ENCODE results near the gene HS3ST2.

HS3ST2 gene

DNA sequence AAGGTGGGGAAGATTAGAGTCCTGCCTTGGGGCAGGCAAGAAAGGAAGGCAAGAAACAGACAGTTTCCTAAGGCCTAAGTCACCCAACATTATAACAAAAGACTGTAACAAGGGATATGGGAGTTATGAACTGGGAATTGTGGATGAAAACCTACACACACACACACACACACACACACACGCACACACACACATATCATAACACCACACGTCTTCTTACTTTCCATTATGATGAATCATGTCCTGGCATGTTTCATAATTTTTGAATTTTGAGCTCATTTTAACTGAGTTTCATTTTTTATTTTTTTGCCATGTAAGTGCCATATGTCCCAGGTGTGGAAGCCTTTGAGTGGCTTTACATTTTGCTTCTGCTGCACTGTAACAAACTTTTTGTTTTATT is 29.9 kb downstream of the HS3ST2 start:
- Histone ChIP-seq H3K4me1 (ENCODE audit: control insufficient read depth, low read depth, low read length) (no peaks in the 10 kb centered on the region), H3K27ac (ENCODE audit: low read depth, low read length) (no peak overlapping the region), H4K5ac (ENCODE audit: low read length) (no peak overlapping the region), H4K8ac (ENCODE audit: low read depth, low read length) (no peak overlapping the region), H3K18ac (ENCODE audit: low read length) (no peak overlapping the region), H2BK120ac (ENCODE audit: low read depth, low read length) (no peak overlapping the region), H3K36me3 (ENCODE audit: control insufficient read depth, insufficient read depth, low read length) (no peaks in the 10 kb centered on the region), H3K27me3 (ENCODE audit: insufficient read depth, low read length, poor library complexity) (no peaks in the 10 kb centered on the region), H3K9ac (ENCODE audit: low read length) (no peak overlapping the region), H3K79me2 (ENCODE audit: control insufficient read depth, insufficient read depth, low read length) (no peaks in the 10 kb centered on the region), H2BK5ac (ENCODE audit: low read length) (no peak overlapping the region), H3K4ac (ENCODE audit: low read depth, low read length) (no peak overlapping the region), H3K4me2 (ENCODE audit: low read length) (no peak overlapping the region), H3K79me1 (ENCODE audit: low read length) (no peaks in the 10 kb centered on the region), H3K4me3 (ENCODE audit: low read length) (no peak overlapping the region), H2AK5ac (ENCODE audit: low read length) (no peak overlapping the region), H2BK15ac (replicated peaks; ENCODE audit: low read depth) (no peak overlapping the region), H3K56ac (ENCODE audit: low read length) (no peak overlapping the region), H3K23ac (ENCODE audit: low read length) (no peak overlapping the region)
- no peak for DNase-seq
- WGBS (ENCODE audit: extremely low coverage, insufficient coverage, low lambda C conversion rate) = no CpG with 5 or more reads among the region's 2 CpGs

DNA sequence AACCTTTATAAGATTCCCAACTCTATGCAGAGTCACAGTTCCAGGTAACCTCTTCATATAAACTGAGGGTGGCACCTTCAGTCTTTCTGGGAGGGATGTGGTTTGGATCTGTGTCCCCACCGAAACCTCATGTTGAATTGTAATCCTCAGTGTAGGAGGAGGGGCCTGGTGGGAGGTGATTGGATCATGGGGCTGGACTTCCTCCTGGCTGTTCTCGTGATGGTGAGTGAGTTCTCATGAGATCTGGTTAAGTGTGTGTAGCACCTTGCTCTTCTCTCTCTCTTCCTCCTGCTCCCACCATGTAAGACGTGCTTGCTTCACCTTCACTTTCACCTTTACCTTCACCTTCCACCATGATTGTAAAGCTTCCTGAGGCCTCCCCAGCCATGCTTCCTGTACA is 30.5 kb downstream of the HS3ST2 start:
- no peak overlapping the region for H3K23ac ChIP-seq (ENCODE audit: low read length)

DNA sequence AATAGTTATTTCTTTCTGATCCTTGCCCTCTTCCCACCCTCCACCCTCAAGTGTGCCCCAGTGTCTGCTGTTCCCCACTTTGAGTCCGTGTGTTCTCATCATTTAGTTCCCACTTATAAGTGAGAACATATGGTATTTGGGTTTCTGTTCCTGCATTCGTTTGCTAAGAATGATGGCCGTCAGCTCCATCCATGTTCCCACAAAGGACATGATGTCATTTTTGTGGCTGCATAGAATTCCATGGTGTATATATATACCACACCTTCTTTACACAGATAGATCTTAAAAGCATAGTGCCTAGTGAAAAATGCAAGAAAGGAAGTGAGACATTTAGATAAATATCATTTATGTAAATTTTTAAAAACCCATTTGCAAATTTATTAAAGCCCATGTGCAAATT is 33.1 kb downstream of the HS3ST2 start:
- Histone ChIP-seq H4K8ac (ENCODE audit: low read depth, low read length) (no peak overlapping the region), H3K79me2 (ENCODE audit: control insufficient read depth, insufficient read depth, low read length) (no peaks in the 10 kb centered on the region), H3K4me3 (ENCODE audit: low read length) (no peak overlapping the region), H3K18ac (ENCODE audit: low read length) (no peak overlapping the region), H2BK5ac (ENCODE audit: low read length) (no peak overlapping the region), H3K56ac (ENCODE audit: low read length) (no peak overlapping the region), H3K27ac (ENCODE audit: low read depth, low read length) (no peak overlapping the region), H3K23ac (ENCODE audit: low read length) (no peak overlapping the region), H2BK15ac (replicated peaks; ENCODE audit: low read depth) (no peak overlapping the region), H3K4ac (ENCODE audit: low read depth, low read length) (no peak overlapping the region), H3K4me1 (ENCODE audit: control insufficient read depth, low read depth, low read length) (no peaks in the 10 kb centered on the region), H3K36me3 (ENCODE audit: control insufficient read depth, insufficient read depth, low read length) (no peaks in the 10 kb centered on the region), H3K9ac (ENCODE audit: low read length) (no peak overlapping the region), H3K27me3 (ENCODE audit: insufficient read depth, low read length, poor library complexity) (no peaks in the 10 kb centered on the region), H4K5ac (ENCODE audit: low read length) (no peak overlapping the region), H2BK120ac (ENCODE audit: low read depth, low read length) (no peak overlapping the region), H3K79me1 (ENCODE audit: low read length) (no peaks in the 10 kb centered on the region), H3K4me2 (ENCODE audit: low read length) (no peak overlapping the region), H2AK5ac (ENCODE audit: low read length) (no peak overlapping the region)
- no CpG with 5 or more reads among the region's 3 CpGs for WGBS (ENCODE audit: extremely low coverage, insufficient coverage, low lambda C conversion rate)
- no peak for DNase-seq

More for the DNA sequence above, 30.5 kb downstream of the HS3ST2 start:
- no peaks in the 10 kb centered on the region for H3K79me2 ChIP-seq (ENCODE audit: control insufficient read depth, insufficient read depth, low read length)
- no CpG with 5 or more reads among the region's 3 CpGs for WGBS (ENCODE audit: extremely low coverage, insufficient coverage, low lambda C conversion rate)
- H2BK120ac ChIP-seq (ENCODE audit: low read depth, low read length) = no peak overlapping the region
- no peaks in the 10 kb centered on the region for H3K4me1 ChIP-seq (ENCODE audit: control insufficient read depth, low read depth, low read length)
- no peak overlapping the region for H2AK5ac ChIP-seq (ENCODE audit: low read length)
- H3K56ac ChIP-seq (ENCODE audit: low read length) = no peak overlapping the region
- no peaks in the 10 kb centered on the region for H3K36me3 ChIP-seq (ENCODE audit: control insufficient read depth, insufficient read depth, low read length)
- no peak overlapping the region for H2BK15ac ChIP-seq (replicated peaks; ENCODE audit: low read depth)
- no peaks in the 10 kb centered on the region for H3K27me3 ChIP-seq (ENCODE audit: insufficient read depth, low read length, poor library complexity)
- H4K8ac ChIP-seq (ENCODE audit: low read depth, low read length) = no peak overlapping the region
- H3K27ac ChIP-seq (ENCODE audit: low read depth, low read length) = no peak overlapping the region
- H3K4me2 ChIP-seq (ENCODE audit: low read length) = no peak overlapping the region
- peak; percentile 4 for DNase-seq
- H3K18ac ChIP-seq (ENCODE audit: low read length) = no peak overlapping the region
- H3K4me3 ChIP-seq (ENCODE audit: low read length) = no peak overlapping the region
- H3K79me1 ChIP-seq (ENCODE audit: low read length) = no peaks in the 10 kb centered on the region
- no peak overlapping the region for H3K9ac ChIP-seq (ENCODE audit: low read length)
- H2BK5ac ChIP-seq (ENCODE audit: low read length) = no peak overlapping the region
- no peak overlapping the region for H4K5ac ChIP-seq (ENCODE audit: low read length)
- no peak overlapping the region for H3K4ac ChIP-seq (ENCODE audit: low read depth, low read length)

DNA sequence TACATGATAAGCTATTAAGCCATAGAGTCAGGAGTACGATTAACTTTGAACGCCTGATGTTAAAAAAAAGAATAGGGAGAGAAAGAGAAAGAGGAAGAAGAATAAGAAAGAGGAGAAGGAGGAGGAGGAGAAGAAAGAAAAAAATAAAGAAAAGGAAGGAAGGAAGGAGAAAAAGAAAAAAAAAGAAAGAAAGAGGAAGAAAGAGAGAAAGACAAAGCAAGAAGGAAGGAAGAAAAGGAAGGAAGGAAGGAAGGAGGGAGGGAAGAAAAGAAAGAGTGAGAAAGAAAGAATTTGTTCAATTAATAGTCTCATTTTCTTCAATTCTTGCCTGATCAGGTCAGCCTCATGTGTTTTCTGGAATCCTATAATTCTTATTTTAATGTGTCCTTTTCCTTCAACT is 33.7 kb downstream of the HS3ST2 start:
- H3K56ac ChIP-seq (ENCODE audit: low read length) = no peak overlapping the region
- no peak overlapping the region for H3K4me3 ChIP-seq (ENCODE audit: low read length)
- no peak overlapping the region for H3K18ac ChIP-seq (ENCODE audit: low read length)
- H2BK120ac ChIP-seq (ENCODE audit: low read depth, low read length) = no peak overlapping the region
- no peak overlapping the region for H3K4me2 ChIP-seq (ENCODE audit: low read length)
- no peak overlapping the region for H2BK5ac ChIP-seq (ENCODE audit: low read length)
- H4K8ac ChIP-seq (ENCODE audit: low read depth, low read length) = no peak overlapping the region
- no peak overlapping the region for H3K4ac ChIP-seq (ENCODE audit: low read depth, low read length)
- H4K5ac ChIP-seq (ENCODE audit: low read length) = no peak overlapping the region
- no peak overlapping the region for H3K27ac ChIP-seq (ENCODE audit: low read depth, low read length)
- no peaks in the 10 kb centered on the region for H3K36me3 ChIP-seq (ENCODE audit: control insufficient read depth, insufficient read depth, low read length)
- no peaks in the 10 kb centered on the region for H3K4me1 ChIP-seq (ENCODE audit: control insufficient read depth, low read depth, low read length)
- H2BK15ac ChIP-seq (replicated peaks; ENCODE audit: low read depth) = no peak overlapping the region
- no peaks in the 10 kb centered on the region for H3K27me3 ChIP-seq (ENCODE audit: insufficient read depth, low read length, poor library complexity)
- WGBS (ENCODE audit: extremely low coverage, insufficient coverage, low lambda C conversion rate) = 100% methylated on average over 1 of the region's 2 CpGs
- H3K9ac ChIP-seq (ENCODE audit: low read length) = no peak overlapping the region
- no peak for DNase-seq
- H2AK5ac ChIP-seq (ENCODE audit: low read length) = no peak overlapping the region
- H3K79me2 ChIP-seq (ENCODE audit: control insufficient read depth, insufficient read depth, low read length) = no peaks in the 10 kb centered on the region
- H3K79me1 ChIP-seq (ENCODE audit: low read length) = no peaks in the 10 kb centered on the region
- no peak overlapping the region for H3K23ac ChIP-seq (ENCODE audit: low read length)

DNA sequence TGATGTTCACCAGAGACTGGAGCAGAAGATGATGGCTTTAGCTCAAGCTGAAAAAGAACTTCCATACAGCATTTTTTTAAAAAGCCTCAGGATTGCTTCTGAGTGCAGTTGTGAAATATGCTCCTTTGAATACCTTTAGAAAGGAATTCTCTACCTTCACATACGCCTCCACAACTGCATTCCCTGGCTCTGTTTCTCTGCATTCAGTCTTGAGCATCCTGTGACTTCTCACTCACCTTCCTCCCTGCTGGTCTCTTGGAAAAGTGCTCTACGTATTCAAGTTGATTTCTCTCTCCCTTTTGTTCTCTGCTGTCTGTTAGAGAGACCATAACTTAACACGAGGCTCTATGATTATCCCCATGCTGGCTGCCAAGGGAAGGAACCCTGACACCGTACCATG is 34.5 kb downstream of the HS3ST2 start:
- H3K18ac ChIP-seq (ENCODE audit: low read length) = no peak overlapping the region
- H3K23ac ChIP-seq (ENCODE audit: low read length) = no peak overlapping the region
- H3K79me1 ChIP-seq (ENCODE audit: low read length) = no peaks in the 10 kb centered on the region
- DNase-seq = peak; percentile 25
- no peak overlapping the region for H2BK120ac ChIP-seq (ENCODE audit: low read depth, low read length)
- H2BK5ac ChIP-seq (ENCODE audit: low read length) = no peak overlapping the region
- H3K4me2 ChIP-seq (ENCODE audit: low read length) = no peak overlapping the region
- no peak overlapping the region for H3K27ac ChIP-seq (ENCODE audit: low read depth, low read length)
- no peaks in the 10 kb centered on the region for H3K4me1 ChIP-seq (ENCODE audit: control insufficient read depth, low read depth, low read length)
- no CpG with 5 or more reads among the region's 4 CpGs for WGBS (ENCODE audit: extremely low coverage, insufficient coverage, low lambda C conversion rate)
- no peaks in the 10 kb centered on the region for H3K36me3 ChIP-seq (ENCODE audit: control insufficient read depth, insufficient read depth, low read length)
- H2BK15ac ChIP-seq (replicated peaks; ENCODE audit: low read depth) = no peak overlapping the region
- H3K56ac ChIP-seq (ENCODE audit: low read length) = no peak overlapping the region
- H2AK5ac ChIP-seq (ENCODE audit: low read length) = no peak overlapping the region
- no peak overlapping the region for H3K9ac ChIP-seq (ENCODE audit: low read length)
- no peak overlapping the region for H4K5ac ChIP-seq (ENCODE audit: low read length)
- no peak overlapping the region for H3K4me3 ChIP-seq (ENCODE audit: low read length)
- H4K8ac ChIP-seq (ENCODE audit: low read depth, low read length) = no peak overlapping the region
- no peaks in the 10 kb centered on the region for H3K27me3 ChIP-seq (ENCODE audit: insufficient read depth, low read length, poor library complexity)
- H3K4ac ChIP-seq (ENCODE audit: low read depth, low read length) = no peak overlapping the region
- no peaks in the 10 kb centered on the region for H3K79me2 ChIP-seq (ENCODE audit: control insufficient read depth, insufficient read depth, low read length)

DNA sequence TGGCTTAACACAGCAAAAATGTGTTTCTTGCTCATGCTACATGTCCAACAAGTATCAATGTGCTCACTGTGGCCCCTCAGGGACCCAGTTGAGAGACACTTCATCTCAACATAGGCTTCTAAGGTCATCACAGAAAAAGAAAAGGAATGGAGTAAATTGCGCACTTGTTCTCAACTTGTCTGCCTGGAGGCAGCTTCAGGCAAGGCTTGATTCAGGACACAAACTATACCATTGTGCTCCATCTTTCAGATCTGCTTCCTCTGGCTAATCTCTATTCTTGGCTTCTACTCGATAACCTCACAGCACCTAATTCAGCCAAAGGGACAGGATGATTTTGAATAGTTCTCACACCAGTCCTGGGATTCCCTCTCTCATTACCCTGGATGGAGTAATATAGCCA is 35.6 kb downstream of the HS3ST2 start:
- no peak overlapping the region for H2AK5ac ChIP-seq (ENCODE audit: low read length)
- H3K27ac ChIP-seq (ENCODE audit: low read depth, low read length) = no peak overlapping the region
- no peak overlapping the region for H3K4me2 ChIP-seq (ENCODE audit: low read length)
- no peaks in the 10 kb centered on the region for H3K27me3 ChIP-seq (ENCODE audit: insufficient read depth, low read length, poor library complexity)
- no peak overlapping the region for H3K18ac ChIP-seq (ENCODE audit: low read length)
- DNase-seq = no peak
- no peak overlapping the region for H2BK5ac ChIP-seq (ENCODE audit: low read length)
- H3K79me1 ChIP-seq (ENCODE audit: low read length) = no peaks in the 10 kb centered on the region
- H3K79me2 ChIP-seq (ENCODE audit: control insufficient read depth, insufficient read depth, low read length) = no peaks in the 10 kb centered on the region
- no CpG with 5 or more reads among the region's 2 CpGs for WGBS (ENCODE audit: extremely low coverage, insufficient coverage, low lambda C conversion rate)
- no peak overlapping the region for H3K56ac ChIP-seq (ENCODE audit: low read length)
- H3K9ac ChIP-seq (ENCODE audit: low read length) = no peak overlapping the region
- no peaks in the 10 kb centered on the region for H3K4me1 ChIP-seq (ENCODE audit: control insufficient read depth, low read depth, low read length)
- no peak overlapping the region for H3K4me3 ChIP-seq (ENCODE audit: low read length)
- H3K4ac ChIP-seq (ENCODE audit: low read depth, low read length) = no peak overlapping the region
- H3K36me3 ChIP-seq (ENCODE audit: control insufficient read depth, insufficient read depth, low read length) = no peaks in the 10 kb centered on the region
- H3K23ac ChIP-seq (ENCODE audit: low read length) = no peak overlapping the region
- H4K5ac ChIP-seq (ENCODE audit: low read length) = no peak overlapping the region
- no peak overlapping the region for H2BK15ac ChIP-seq (replicated peaks; ENCODE audit: low read depth)
- no peak overlapping the region for H4K8ac ChIP-seq (ENCODE audit: low read depth, low read length)
- no peak overlapping the region for H2BK120ac ChIP-seq (ENCODE audit: low read depth, low read length)
